Sigmoid colon (tissue), 7 donors: Measurements from ENCODE around the gene HMX1. TPM values are rescaled to one million over a fixed set of nuclear protein-coding genes. Genes with fewer than 3 reads are reported as not detected.
A peak's percentile ranks its signal among the peaks of the same experiment; 100 is the strongest.

Source experiments
- DNase-seq: peaks from one replicate; pipeline ENCODE4 v3.0.0-alpha.2; 2019
- H3K27ac ChIP-seq, 4 donors: fragments of 200-600 bp; sonication (generic); one replicate each; pipeline ENCODE4 v1.5.1; 2016 to 2019; ENCODE audit warnings: mild to moderate bottlenecking in 1 of 4
- H3K27me3 ChIP-seq, 3 donors: fragments of 200-600 bp; sonication (generic); one replicate each; pipeline ENCODE4 v1.5.1; 2019; ENCODE audit warnings: mild to moderate bottlenecking in 1 of 3
- H3K36me3 ChIP-seq, 4 donors: fragments of 200-600 bp; sonication (generic); one replicate each; pipeline ENCODE4 v1.5.1; 2016 to 2019
- H3K4me1 ChIP-seq, 4 donors: fragments of 200-600 bp; sonication (generic); one replicate each; pipeline ENCODE4 v1.5.1; 2017 to 2019
- H3K4me3 ChIP-seq, 4 donors: fragments of 200-600 bp; sonication (generic); one replicate each; pipeline ENCODE4 v1.5.1; 2017 to 2019; ENCODE audit warnings: mild to moderate bottlenecking in 2 of 4, moderate library complexity in 1 of 4
- H3K9me3 ChIP-seq, 4 donors: fragments of 200-600 bp in 3 of 4; sonication (generic) in 3 of 4; one replicate each; pipeline versions ENCODE4 v1.5.1 to v1.6.1; 2013 to 2019
- EP300 ChIP-seq, 4 donors: sonication (generic); formaldehyde crosslinking; IDR thresholded peaks; one replicate each; pipeline ENCODE4 v1.6.1; 2017; ENCODE audit warnings: antibody characterized with exemption in 4 of 4
- POLR2A ChIP-seq, 2 donors: fragments of 450-650 bp; IDR thresholded peaks; one replicate each; pipeline ENCODE4 v1.6.1; 2016; ENCODE audit warnings: antibody characterized with exemption in 2 of 2, mild to moderate bottlenecking in 2 of 2, moderate library complexity in 2 of 2
- POLR2AphosphoS5 ChIP-seq, 4 donors: sonication (generic); formaldehyde crosslinking; IDR thresholded peaks; one replicate each; pipeline ENCODE4 v1.6.1; 2017; ENCODE audit warnings: antibody characterized with exemption in 4 of 4
- WGBS, 2 donors: extraction: QIAGEN DNeasy Blood & Tissue Kit; methylation state at CpG; one replicate each; pipeline ENCODE4 v1.1.7; 2013; 5-methylcytosine and 5-hydroxymethylcytosine counted together
- intact Hi-C: fragments of 100-400 bp; cut with DNase I; formaldehyde crosslinking; loops from one replicate; pipeline ENCODE4 v1.15.1; 2023
- polyA plus RNA-seq, 3 donors: library from polyadenylated mRNA; stranded (reverse); fragments of 200-250 nt; gene quantifications; one replicate each; pipeline ENCODE4 v1.2.3, GENCODE V29; 2013
- total RNA-seq, 4 donors: library from RNA; depleted of rRNA; stranded (reverse); fragments of >200 nt; gene quantifications; one replicate each; pipeline ENCODE4 v1.1.0, GENCODE V29; 2016
- TF ChIP-seq, protein P1 (sequence below), 4 experiments: fragments of 450-650 bp in 3 of 4; fragments of 200-600 bp in 1 of 4; IDR thresholded peaks; one replicate each; pipeline ENCODE4 v1.5.1; 2016 to 2019; ENCODE audit warnings: antibody characterized with exemption in 4 of 4, mild to moderate bottlenecking in 3 of 4, moderate library complexity in 2 of 4
- donor health status: healthy with polysubstance abuse.
- donor health status: Bipolar disorder and iron deficiency.
- donor health status: healthy.

Gene HMX1
- total and polyA plus RNA-seq, 7 donors = 1.1 to 1.7 TPM; not detected in 5

DNA sequence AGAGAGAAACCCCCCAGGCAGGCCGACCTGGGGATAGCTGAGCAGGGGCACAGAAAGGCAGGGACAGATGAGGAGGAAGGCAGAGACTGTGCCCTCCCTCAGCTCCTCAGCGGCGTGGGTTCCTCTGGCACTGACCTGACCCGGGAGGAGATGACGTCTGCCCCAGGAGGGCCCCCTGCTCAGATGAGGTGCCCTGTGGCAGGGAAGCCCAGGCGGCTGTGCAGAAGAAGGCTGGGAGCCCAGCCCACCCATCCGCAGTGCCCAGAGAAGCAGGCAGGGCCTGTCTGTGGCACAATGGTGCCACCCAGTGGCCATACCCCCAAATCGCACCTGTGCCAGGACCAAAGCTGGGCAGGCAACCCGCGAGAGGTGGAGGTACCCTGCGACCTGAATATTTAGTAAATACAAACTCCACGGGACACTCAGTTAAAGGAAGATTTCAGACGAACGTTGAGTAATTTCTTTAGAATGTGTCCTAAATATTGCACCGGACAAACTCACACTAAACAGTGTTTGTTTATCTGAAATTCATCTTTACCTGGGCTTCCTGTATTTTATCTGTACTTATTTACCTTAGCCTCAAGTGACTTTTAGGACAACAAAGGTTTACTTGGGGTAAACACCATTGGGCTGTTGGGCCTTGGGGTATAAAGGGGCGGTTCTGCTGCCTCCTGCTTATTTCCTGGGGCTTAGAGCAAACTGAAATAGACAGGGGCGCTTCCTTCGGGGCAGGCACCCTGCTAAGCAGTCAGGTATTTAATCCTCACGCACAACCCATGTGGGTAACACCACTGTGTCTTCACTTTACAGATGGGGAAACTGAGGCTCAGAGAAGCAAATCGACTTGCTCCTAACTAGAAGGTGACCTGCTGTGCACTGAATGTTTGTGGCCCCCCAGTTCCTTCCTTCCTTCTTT lies 46.5 kb upstream of the HMX1 start:
- intact Hi-C loops = loop anchor here (10.0 kb wide), 1 partner anchor 313 kb away; no protein-coding TSS in a partner anchor
- no peak overlapping the region for H3K27ac ChIP-seq
- H3K4me1 ChIP-seq = no peaks in the 10 kb centered on the region
- H3K27me3 ChIP-seq = peaks cover 0 to 45% (median 8%) of the 10 kb centered on the region in 3 donors
- 11 to 12% methylated on average over 20 of the region's 20 CpGs for WGBS, 2 donors
- no peaks in the 10 kb centered on the region for H3K36me3 ChIP-seq
- H3K4me3 ChIP-seq = no peak overlapping the region
- DNase-seq = peak; percentile 65
- H3K9me3 ChIP-seq = peaks cover 0 to 6% (median 0%) of the 10 kb centered on the region in 4 donors
- TF ChIP-seq, protein P1, sequence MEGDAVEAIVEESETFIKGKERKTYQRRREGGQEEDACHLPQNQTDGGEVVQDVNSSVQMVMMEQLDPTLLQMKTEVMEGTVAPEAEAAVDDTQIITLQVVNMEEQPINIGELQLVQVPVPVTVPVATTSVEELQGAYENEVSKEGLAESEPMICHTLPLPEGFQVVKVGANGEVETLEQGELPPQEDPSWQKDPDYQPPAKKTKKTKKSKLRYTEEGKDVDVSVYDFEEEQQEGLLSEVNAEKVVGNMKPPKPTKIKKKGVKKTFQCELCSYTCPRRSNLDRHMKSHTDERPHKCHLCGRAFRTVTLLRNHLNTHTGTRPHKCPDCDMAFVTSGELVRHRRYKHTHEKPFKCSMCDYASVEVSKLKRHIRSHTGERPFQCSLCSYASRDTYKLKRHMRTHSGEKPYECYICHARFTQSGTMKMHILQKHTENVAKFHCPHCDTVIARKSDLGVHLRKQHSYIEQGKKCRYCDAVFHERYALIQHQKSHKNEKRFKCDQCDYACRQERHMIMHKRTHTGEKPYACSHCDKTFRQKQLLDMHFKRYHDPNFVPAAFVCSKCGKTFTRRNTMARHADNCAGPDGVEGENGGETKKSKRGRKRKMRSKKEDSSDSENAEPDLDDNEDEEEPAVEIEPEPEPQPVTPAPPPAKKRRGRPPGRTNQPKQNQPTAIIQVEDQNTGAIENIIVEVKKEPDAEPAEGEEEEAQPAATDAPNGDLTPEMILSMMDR (IDR thresholded peaks at IDR 0.05) = peak; percentile 28 to 76 (median 52)
- TF ChIP-seq EP300 (IDR thresholded peaks at IDR 0.05) = no peak

DNA sequence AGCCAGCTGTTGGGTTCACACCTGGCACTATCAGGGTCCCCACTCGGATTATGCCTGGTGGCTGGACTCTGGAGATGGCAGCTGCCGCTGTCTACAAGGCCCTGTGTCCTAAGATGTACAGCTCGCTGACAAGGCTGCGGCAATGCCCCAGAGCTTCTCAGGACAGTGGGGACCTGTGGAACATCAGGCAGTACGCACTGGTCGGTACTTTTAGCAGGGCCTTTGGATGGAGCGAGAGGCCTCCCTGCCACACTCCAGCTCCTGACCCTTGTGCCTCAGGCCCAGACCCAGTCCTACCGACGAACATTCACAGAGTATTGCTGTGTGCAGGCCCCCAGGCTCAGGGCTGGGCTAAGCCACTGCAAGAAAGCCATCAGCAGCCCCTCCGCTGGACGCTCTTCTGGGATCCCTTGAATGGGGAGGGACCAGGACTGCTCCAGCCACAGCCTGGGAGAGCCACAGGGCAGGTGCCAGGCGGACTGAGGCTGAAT lies 45.7 kb upstream of the HMX1 start:
- intact Hi-C loops = loop anchor here (10.0 kb wide), 1 partner anchor 313 kb away; no protein-coding TSS in a partner anchor
- peak; percentile 41 for DNase-seq
- Histone ChIP-seq H3K4me3 (no peak overlapping the region), H3K4me1 (no peaks in the 10 kb centered on the region), H3K27ac (no peak overlapping the region), H3K27me3 (peaks cover 0 to 45% (median 8%) of the 10 kb centered on the region in 3 donors), H3K9me3 (no peaks in the 10 kb centered on the region), H3K36me3 (no peaks in the 10 kb centered on the region)
- 81 to 90% methylated on average over 12 of the region's 12 CpGs for WGBS, 2 donors
- no peak for TF ChIP-seq POLR2A (IDR thresholded peaks at IDR 0.05)
- TF ChIP-seq, protein P1 (IDR thresholded peaks at IDR 0.05) = no peak

DNA sequence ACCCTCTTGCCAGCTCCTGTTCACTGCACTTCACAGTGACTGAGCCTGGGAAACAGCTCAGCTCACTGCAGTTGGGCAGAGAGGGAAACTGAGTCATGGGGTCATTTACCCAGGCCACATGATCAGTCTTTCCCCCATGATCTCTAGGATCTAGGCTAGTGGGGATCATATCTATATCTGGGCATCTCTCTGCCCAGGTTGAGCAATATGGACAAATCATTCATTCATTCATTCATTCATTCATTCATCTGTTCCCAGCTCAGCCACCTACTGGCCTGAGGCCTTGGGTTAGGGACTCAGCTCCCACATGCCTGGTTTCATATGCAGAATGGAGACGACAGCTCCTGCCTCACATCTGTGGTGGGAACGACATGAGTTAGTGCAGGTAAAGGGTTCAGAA lies 45.3 kb upstream of the HMX1 start:
- H3K27me3 ChIP-seq = peaks cover 0 to 45% (median 8%) of the 10 kb centered on the region in 3 donors
- DNase-seq = no peak
- no peak overlapping the region for H3K4me3 ChIP-seq
- 85 to 87% methylated on average over 2 of the region's 2 CpGs for WGBS, 2 donors
- H3K4me1 ChIP-seq = no peaks in the 10 kb centered on the region
- no peak for TF ChIP-seq POLR2A (IDR thresholded peaks at IDR 0.05)
- TF ChIP-seq POLR2AphosphoS5 (IDR thresholded peaks at IDR 0.05) = no peak
- TF ChIP-seq EP300 (IDR thresholded peaks at IDR 0.05) = no peak
- TF ChIP-seq, protein P1 (IDR thresholded peaks at IDR 0.05) = no peak
- no peaks in the 10 kb centered on the region for H3K36me3 ChIP-seq
- H3K27ac ChIP-seq = no peak overlapping the region
- H3K9me3 ChIP-seq = no peaks in the 10 kb centered on the region
- intact Hi-C loops = loop anchor here (10.0 kb wide), 1 partner anchor 312 kb away; no protein-coding TSS in a partner anchor

DNA sequence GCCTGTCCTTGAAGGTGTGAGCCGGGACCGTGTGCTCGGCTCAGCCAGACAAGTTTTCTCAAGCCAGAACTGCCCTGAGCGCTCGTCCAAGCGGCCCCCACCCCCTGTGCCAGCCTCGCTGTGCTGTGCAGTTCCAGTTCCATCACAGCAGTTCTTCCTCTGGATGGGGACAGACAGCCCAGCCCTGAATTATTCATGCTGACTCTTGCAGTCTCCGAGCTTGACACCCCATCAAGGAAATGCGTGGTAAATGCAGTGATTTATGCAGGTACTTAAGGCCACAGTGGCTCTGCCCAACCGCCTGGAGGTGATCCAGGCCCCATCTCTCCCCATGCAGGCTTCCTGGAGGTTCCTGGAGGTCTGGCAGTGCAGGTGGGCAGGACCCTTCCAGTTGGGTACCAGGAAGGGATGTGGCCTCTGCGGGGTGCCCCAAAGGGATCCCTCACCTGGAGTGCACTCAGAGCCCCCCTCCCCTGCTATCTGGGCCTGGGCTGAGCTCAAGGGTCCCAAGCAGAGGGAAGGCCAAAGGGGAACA lies 44.8 kb upstream of the HMX1 start:
- TF ChIP-seq EP300 (IDR thresholded peaks at IDR 0.05) (no peak), POLR2A (IDR thresholded peaks at IDR 0.05) (no peak), POLR2AphosphoS5 (IDR thresholded peaks at IDR 0.05) (no peak)
- TF ChIP-seq, protein P1 (IDR thresholded peaks at IDR 0.05) = no peak
- Histone ChIP-seq H3K27me3 (peaks cover 0 to 45% (median 8%) of the 10 kb centered on the region in 3 donors), H3K9me3 (no peaks in the 10 kb centered on the region), H3K4me3 (no peak overlapping the region), H3K27ac (no peak overlapping the region), H3K4me1 (no peaks in the 10 kb centered on the region), H3K36me3 (no peaks in the 10 kb centered on the region)
- intact Hi-C loops = loop anchor here (10.0 kb wide), 1 partner anchor 312 kb away; no protein-coding TSS in a partner anchor
- DNase-seq = peak; percentile 55
- WGBS, 2 donors = 44% methylated on average over 11 of the region's 11 CpGs
